ENCODE measurements around the gene COA1.

DNA sequence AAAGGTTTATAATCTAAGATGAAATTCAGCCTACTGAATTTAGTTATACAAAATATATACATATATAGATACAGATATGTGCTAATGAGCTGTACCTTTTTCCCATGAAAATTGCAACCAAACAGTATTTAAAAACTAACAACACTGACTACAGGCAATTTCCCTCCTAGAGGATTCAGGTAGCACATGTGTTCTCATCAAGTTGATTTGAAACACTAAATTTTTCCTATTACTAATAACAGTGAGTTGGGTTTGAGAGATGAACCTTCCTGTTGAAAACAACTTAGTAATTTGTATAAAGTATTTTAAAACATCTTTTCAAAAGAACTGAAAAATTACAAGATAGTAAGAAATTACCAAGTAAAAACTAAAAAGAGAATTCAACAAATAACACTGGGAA is 51.5 kb downstream of the COA1 start:
- TF ChIP-seq, protein P1, sequence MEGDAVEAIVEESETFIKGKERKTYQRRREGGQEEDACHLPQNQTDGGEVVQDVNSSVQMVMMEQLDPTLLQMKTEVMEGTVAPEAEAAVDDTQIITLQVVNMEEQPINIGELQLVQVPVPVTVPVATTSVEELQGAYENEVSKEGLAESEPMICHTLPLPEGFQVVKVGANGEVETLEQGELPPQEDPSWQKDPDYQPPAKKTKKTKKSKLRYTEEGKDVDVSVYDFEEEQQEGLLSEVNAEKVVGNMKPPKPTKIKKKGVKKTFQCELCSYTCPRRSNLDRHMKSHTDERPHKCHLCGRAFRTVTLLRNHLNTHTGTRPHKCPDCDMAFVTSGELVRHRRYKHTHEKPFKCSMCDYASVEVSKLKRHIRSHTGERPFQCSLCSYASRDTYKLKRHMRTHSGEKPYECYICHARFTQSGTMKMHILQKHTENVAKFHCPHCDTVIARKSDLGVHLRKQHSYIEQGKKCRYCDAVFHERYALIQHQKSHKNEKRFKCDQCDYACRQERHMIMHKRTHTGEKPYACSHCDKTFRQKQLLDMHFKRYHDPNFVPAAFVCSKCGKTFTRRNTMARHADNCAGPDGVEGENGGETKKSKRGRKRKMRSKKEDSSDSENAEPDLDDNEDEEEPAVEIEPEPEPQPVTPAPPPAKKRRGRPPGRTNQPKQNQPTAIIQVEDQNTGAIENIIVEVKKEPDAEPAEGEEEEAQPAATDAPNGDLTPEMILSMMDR (conservative IDR thresholded peaks at IDR 0.05): no peak
- no peak for TF ChIP-seq EZH2 (IDR thresholded peaks at IDR 0.05; ENCODE audit: low read depth)
